ENCODE measurements around the gene ROBO1.

DNA sequence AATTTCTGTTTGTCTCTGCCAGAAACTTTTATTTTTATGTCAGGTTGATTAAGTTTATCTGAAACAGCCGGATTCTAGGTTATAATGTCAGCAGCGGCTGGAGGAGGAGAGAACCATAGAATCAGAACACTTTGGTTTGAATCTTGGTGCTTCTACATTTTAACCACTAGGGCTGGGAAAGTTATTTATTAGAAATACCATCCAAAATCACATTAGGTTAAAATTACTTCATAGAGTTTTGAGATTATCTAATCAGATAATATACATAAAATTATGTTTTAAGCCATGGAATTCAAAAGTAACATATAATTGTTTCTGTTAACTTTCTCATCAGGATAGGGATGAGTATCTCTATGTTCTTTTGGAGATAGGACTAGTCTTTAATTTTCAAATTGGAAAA lies 502.9 kb downstream of the ROBO1 start:
- TF ChIP-seq, protein P1, sequence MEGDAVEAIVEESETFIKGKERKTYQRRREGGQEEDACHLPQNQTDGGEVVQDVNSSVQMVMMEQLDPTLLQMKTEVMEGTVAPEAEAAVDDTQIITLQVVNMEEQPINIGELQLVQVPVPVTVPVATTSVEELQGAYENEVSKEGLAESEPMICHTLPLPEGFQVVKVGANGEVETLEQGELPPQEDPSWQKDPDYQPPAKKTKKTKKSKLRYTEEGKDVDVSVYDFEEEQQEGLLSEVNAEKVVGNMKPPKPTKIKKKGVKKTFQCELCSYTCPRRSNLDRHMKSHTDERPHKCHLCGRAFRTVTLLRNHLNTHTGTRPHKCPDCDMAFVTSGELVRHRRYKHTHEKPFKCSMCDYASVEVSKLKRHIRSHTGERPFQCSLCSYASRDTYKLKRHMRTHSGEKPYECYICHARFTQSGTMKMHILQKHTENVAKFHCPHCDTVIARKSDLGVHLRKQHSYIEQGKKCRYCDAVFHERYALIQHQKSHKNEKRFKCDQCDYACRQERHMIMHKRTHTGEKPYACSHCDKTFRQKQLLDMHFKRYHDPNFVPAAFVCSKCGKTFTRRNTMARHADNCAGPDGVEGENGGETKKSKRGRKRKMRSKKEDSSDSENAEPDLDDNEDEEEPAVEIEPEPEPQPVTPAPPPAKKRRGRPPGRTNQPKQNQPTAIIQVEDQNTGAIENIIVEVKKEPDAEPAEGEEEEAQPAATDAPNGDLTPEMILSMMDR (IDR thresholded peaks at IDR 0.05): no peak
- TF ChIP-seq POLR2A (IDR thresholded peaks at IDR 0.05): no peak
- no peak for TF ChIP-seq POLR2AphosphoS5 (IDR thresholded peaks at IDR 0.05)
